Stromal cell of bone marrow (primary cell): ENCODE data around the gene ZNF593.

Experiments used
- DNase-seq: peaks from one replicate; pipeline ENCODE4 v3.0.0-alpha.2; 2012; ENCODE audit warnings: low read depth

Gene ZNF593

GRCh38 chr1:26169198-26169554 is 532 bp upstream of the ZNF593 start:
- no peak for DNase-seq

GRCh38 chr1:26170472-26170821 is 739 bp downstream of the ZNF593 start:
- no peak for DNase-seq

- DNase-seq, result no peak
These were observed 1.7 kb downstream of the ZNF593 start, which contains the start of gene ZNF593OS for GRCh38 chr1:26171084-26172072. Gene ZNF593OS (minus strand): TSS chr1:26171832. CDS start chr1:26171661, 171 bp downstream.

- DNase-seq, result no peak
These were observed 5.6 kb downstream of the ZNF593 start for GRCh38 chr1:26175346-26175745.

GRCh38 chr1:26177182-26177684 is 7.5 kb downstream of the ZNF593 start, which contains the start of gene CNKSR1:
Gene CNKSR1 (plus strand): TSS chr1:26177491. CDS start chr1:26177548, 57 bp downstream.
- DNase-seq, result no peak

GRCh38 chr1:26180010-26180506 is 10.3 kb downstream of the ZNF593 start:
- no peak for DNase-seq

- no peak for DNase-seq
These were observed 12.1 kb downstream of the ZNF593 start for GRCh38 chr1:26181586-26182382.

- DNase-seq, result no peak
These were observed 12.6 kb downstream of the ZNF593 start for GRCh38 chr1:26182383-26182696.

GRCh38 chr1:26184086-26184485 is 14.4 kb downstream of the ZNF593 start:
- DNase-seq, result no peak

GRCh38 chr1:26184883-26185282 is 15.2 kb downstream of the ZNF593 start:
- no peak for DNase-seq

GRCh38 chr1:26187882-26188281 is 18.2 kb downstream of the ZNF593 start:
- no peak for DNase-seq

GRCh38 chr1:26188477-26188876 is 18.8 kb downstream of the ZNF593 start:
- DNase-seq, result no peak

- DNase-seq, result no peak
These were observed 19.6 kb downstream of the ZNF593 start for GRCh38 chr1:26189331-26189730.

- DNase-seq, result no peak
These were observed 20.1 kb downstream of the ZNF593 start for GRCh38 chr1:26189751-26190275.

- no peak for DNase-seq
These were observed 20.8 kb downstream of the ZNF593 start, which contains the start of gene CATSPER4 for GRCh38 chr1:26190373-26190987. Gene CATSPER4 (plus strand): TSS chr1:26190602. CDS start chr1:26190628, 26 bp downstream.

GRCh38 chr1:26191739-26192138 is 22.0 kb downstream of the ZNF593 start:
- no peak for DNase-seq

- no peak for DNase-seq
These were observed 26.1 kb downstream of the ZNF593 start for GRCh38 chr1:26195805-26196204.

- DNase-seq, result no peak
These were observed 27.6 kb downstream of the ZNF593 start for GRCh38 chr1:26197301-26197700.

GRCh38 chr1:26197813-26198212 is 28.1 kb downstream of the ZNF593 start:
- DNase-seq, result no peak

- DNase-seq, result no peak
These were observed 30.7 kb downstream of the ZNF593 start for GRCh38 chr1:26200413-26200812.

GRCh38 chr1:26203642-26204318 is 34.1 kb downstream of the ZNF593 start:
- DNase-seq, result no peak
